Body of pancreas (tissue), 4 donors: ENCODE data around the gene DUXB.

ENCODE experiments used
- CTCF ChIP-seq, 7 experiments: fragments of 450-650 bp in 4 of 7; fragments of 200-600 bp in 3 of 7; sonication (generic) in 3 of 7; IDR thresholded peaks; one replicate each; pipeline ENCODE4 v1.5.1; 2016 to 2019; ENCODE audit warnings: antibody characterized with exemption in 7 of 7
- POLR2A ChIP-seq, 3 donors: fragments of 450-650 bp; IDR thresholded peaks; one replicate each; pipeline ENCODE4 v1.6.1; 2016; ENCODE audit warnings: antibody characterized with exemption in 3 of 3, mild to moderate bottlenecking in 2 of 3

GRCh38 chr16:75667503-75667902 lies 33.8 kb downstream of the DUXB start:
- TF ChIP-seq CTCF (IDR thresholded peaks at IDR 0.05) (no peak), POLR2A (IDR thresholded peaks at IDR 0.05) (no peak)
